Ramos (cell line): ENCODE results near the gene MC4R.

Source experiments
- in situ Hi-C: fragments of 300-500 bp; cut with MboI; formaldehyde crosslinking; loops from one replicate; pipeline ENCODE4 v1.14.3; 2022; ENCODE audit warnings: low sequenced_read_pairs; ENCODE audit not compliant: unreplicated experiment

MC4R gene

DNA sequence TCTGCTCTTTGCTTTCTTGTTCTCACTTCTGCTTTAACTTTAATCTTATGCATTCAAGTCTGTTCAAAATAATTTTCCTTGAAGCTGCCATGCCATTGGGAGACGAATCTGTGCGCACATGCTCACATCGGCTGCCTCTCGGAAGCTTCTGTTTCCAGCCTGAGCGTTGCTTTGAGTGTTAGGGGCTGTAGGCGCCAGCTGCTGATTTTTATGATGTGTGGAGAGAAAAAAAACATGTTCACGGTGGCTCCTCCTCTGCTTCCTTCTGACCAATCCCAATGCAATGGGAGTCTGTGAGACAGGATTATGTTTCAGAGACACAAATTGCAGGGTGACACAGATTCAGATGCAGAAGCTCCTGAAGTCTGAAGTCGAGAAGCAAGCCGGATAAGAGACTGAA lies at the start of gene MC4R:
TSS of gene MC4R (minus strand) at position 180 of the 400 bp plus-strand sequence. CDS start 426 bp downstream, outside the sequence.
- in situ Hi-C loops = no loop called here

GRCh38 chr18:60422306-60422705 lies 49.7 kb upstream of the MC4R start:
- in situ Hi-C loops = loop anchor here (25.0 kb wide), 1 partner anchor 435 kb away; no protein-coding TSS in a partner anchor

- in situ Hi-C loops = loop anchor here (25.0 kb wide), 1 partner anchor 434 kb away; no protein-coding TSS in a partner anchor
Measured at GRCh38 chr18:60421356-60422118, 49.0 kb upstream of the MC4R start.

DNA sequence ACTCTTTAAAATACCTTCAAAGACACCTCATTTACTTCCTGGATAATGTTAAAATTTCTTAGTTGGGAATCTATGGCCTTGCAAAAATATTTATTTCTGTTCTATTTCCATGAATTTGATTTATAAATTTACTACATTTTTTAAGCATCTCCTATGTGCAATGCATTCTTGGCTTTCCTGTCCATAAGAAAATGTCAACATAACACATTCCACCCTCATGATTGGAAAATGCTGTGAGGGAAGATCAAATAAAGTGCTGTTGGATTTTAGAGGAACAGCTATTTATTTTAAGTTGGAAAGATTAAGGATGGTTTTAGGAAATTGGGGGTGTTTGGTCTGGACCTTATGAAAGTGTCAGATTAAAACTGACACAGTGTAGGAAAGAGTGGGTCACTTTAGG lies 45.4 kb upstream of the MC4R start:
- in situ Hi-C loops = loop anchor here (25.0 kb wide), 1 partner anchor 431 kb away; no protein-coding TSS in a partner anchor

DNA sequence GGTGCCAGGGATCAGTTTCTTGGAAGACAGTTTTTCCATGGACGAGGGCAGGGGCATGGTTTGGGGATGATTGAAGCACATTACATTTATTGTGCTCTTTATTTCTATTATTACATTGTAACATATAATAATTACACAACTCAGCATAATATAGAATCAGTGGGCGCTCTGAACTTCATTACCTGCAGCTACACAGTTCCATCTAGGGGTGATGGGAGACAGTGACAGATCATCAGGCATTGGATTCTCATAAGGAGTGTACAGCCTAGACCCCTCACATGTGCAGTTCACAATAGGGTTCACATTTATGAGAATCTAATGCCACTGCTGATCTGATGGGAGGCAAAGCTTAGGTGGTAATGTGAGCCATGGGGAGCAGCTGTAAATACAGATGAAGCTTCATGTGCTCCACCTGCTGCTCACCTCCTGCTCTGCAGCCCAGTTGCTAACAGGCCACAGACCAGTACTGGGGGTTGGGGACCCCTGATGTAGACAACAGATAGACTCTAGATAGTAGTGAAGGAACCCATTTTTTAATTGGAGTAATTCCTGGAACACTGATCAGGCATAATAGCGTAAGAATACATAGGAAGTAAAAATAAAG lies 41.5 kb upstream of the MC4R start:
- in situ Hi-C loops = loop anchor here (25.0 kb wide), 1 partner anchor 427 kb away; no protein-coding TSS in a partner anchor

DNA sequence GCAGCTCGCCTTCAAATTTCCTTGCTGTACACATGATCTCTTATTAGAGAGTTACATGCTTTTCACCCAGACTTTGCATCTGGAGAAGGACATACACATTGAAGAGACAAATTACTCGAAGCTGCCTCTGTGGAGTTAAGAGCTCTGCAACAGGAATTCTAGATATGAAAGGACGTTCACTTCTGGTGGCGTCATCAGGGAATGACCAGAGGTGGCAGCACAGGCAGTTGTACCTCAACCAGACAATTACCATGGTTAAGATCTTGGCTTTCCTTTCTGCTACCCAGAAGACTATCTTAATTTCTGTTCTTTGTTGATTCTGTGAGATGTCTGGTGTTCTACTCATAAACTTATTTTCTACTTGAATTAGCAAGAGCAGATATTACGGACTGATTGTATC lies 39.1 kb upstream of the MC4R start:
- in situ Hi-C loops = loop anchor here (25.0 kb wide), 1 partner anchor 424 kb away; no protein-coding TSS in a partner anchor

DNA sequence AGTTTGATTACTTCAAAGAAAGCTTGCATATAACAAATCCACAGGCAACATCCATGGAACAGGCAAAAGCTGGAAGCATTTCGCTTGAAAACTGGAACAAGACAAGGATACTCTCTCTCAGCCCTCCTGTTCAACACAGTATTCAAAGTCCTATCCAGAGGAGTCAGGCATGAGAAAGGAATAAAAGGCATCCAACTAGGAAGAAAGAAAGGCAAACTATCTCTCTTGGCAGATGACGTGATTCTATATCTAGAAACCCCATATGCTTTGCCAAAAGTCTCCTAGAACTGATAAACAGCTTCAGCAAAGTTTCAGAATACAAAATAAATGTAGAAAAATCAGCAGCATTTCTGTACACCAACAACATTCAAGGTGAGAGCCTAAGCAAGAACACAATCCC lies 34.1 kb upstream of the MC4R start:
- in situ Hi-C loops = loop anchor here (25.0 kb wide), 1 partner anchor 419 kb away; no protein-coding TSS in a partner anchor

- in situ Hi-C loops = loop anchor here (25.0 kb wide), 1 partner anchor 417 kb away; no protein-coding TSS in a partner anchor
Measured at GRCh38 chr18:60404486-60405085, 32.0 kb upstream of the MC4R start.

GRCh38 chr18:60401346-60401745 lies 28.8 kb upstream of the MC4R start:
- in situ Hi-C loops = loop anchor here (25.0 kb wide), 1 partner anchor 414 kb away; no protein-coding TSS in a partner anchor

GRCh38 chr18:60391571-60392226 lies 19.1 kb upstream of the MC4R start:
- in situ Hi-C loops = no loop called here

- in situ Hi-C loops = no loop called here
Measured at GRCh38 chr18:60389314-60389713, 16.7 kb upstream of the MC4R start.

DNA sequence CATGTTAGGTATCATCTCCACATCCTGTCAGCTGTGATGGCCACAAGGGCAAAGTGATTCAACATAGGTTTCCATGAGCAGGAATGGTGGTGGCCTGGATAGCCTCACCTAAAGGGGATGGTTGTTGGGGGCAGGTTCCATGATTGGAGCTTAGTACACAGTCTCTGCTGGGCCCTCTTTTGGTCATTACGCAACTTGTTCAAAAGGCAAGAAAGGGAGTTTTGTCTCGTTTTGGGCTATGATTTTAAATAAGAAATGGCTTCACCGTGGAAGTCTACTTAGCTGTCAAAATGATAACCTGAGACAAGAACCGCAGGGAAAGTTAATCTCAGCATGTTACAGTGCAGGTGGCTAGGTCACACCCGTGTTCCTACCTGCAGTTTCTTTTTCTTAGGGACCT lies 13.1 kb upstream of the MC4R start:
- in situ Hi-C loops = no loop called here

DNA sequence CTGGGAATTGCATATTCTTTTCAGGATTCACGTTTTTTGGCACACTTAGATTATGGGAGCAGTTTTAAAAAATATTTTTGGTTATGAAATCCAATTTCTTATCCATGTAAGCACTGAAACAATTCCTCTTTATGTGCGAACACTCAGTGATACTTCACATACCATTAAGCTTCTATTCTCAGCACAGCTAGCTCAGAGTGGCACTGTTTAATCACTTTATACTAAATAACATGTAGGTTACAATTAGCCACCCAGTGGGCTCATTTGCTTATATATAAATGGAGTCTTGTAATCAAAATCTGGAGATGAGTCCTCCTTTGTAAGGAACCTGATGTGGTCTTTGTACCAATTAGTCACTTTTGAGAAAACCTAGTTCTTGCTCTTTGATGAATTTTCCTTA lies 11.3 kb upstream of the MC4R start:
- in situ Hi-C loops = no loop called here

- in situ Hi-C loops = no loop called here
Measured at GRCh38 chr18:60377778-60378469, 5.3 kb upstream of the MC4R start.

DNA sequence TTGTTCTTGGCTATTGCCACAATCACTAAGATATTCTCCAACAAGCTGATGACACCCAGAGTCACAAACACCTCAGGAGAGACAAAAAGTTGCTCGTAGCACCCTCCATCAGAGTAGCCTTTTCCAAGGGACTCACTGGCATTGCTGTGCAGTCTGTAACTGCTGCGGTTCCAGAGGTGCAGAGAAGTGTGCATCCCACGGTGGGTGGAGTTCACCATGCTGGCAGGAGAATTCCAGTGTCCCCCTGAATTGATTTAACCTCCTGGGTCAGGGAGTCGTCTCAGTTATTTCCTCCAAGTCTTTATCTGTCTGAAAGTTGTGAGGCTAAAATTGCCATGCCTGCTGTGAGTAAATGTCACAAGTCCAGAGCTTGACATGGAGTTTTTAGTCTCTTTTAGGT lies 443 bp downstream of the MC4R start:
- in situ Hi-C loops = no loop called here

- in situ Hi-C loops = no loop called here
Measured at GRCh38 chr18:60358516-60358915, 14.1 kb downstream of the MC4R start.

DNA sequence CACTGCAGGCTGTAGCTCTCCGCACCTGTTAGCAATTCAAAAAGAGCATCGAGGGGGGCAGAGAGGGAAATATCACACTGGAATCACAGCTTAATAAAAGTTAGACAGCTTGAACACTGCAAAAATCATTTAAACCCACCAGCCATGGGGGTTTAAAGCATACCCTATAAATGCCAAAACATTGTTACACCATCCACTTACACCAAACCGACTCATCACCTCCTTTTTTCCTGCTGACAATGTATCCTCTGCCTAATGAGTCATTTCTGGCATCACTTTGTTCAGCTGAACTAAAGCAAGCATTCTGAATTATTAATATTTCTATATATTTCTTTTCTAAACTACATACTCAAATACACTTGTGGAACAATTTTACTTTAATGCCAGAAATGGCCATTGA lies 21.6 kb downstream of the MC4R start:
- in situ Hi-C loops = no loop called here

DNA sequence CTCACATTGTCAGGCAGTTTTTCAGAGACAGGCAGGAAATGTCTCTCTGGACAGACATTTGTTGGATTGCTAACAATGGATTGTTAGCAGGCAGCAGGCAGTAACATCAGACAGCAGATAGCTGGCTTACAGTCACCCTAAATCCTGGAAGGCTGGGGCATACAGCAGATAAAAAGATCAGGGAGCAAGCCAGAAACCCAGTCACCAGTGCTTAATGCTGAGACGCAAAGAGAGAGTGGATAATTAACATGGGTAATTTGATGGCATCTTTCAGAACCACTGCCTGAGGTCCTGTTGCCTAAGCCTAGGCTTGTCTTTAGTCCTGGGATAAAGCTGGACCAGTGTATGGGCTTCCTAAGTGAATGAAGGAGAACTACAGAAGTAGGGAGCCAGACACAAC lies 22.4 kb downstream of the MC4R start:
- in situ Hi-C loops = no loop called here

DNA sequence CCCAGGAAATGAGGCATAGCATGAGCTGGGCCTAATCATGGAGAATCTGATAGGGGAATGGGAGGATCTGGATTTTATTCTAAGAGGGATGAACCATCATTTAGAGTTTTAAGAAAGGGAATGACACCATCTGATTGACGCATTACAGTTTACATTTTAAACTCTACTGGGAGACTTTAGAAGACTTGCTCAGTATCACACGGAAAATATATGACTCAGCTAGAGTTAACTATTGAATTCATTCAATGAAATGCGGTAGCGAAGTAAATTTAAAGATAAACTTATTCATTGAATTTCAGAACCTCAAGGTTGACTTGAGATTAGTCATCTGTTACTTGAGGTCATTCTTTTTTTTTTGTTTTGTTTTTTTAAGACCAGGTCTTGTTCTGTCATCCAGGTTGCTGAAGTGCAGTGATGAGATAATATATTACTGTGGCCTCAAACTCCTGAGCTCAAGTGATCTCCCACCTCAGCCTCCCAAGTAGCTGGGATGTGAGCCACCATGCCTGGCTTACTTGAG lies 25.0 kb downstream of the MC4R start:
- in situ Hi-C loops = no loop called here

DNA sequence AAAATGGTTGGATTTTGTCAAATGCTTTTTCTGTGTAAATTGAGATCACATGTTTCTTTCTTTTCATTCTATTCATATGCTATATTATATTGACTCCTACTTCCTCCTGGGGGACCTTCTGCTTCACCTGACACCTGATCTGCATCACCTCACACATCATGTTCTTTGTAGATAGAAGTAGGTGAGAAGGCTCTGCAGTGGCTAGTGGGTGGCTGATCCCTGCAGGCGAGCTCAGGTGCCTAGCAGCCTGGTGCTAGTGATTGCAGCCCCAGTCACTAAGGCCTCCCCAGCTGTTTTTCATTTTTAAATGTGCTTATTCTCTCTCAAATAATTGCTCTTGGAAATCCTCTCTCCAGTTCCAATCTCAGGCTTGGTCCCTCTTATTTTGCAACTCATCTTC lies 33.6 kb downstream of the MC4R start:
- in situ Hi-C loops = no loop called here
